ENCODE results near the gene TFCP2L1. TPM values are rescaled to one million over a fixed set of nuclear protein-coding genes. Genes with fewer than 3 reads are reported as not detected.

Gene TFCP2L1
- total RNA-seq, 4 donors from 2014 or later, result 0.39 to 1.6 (median 0.46) TPM

DNA sequence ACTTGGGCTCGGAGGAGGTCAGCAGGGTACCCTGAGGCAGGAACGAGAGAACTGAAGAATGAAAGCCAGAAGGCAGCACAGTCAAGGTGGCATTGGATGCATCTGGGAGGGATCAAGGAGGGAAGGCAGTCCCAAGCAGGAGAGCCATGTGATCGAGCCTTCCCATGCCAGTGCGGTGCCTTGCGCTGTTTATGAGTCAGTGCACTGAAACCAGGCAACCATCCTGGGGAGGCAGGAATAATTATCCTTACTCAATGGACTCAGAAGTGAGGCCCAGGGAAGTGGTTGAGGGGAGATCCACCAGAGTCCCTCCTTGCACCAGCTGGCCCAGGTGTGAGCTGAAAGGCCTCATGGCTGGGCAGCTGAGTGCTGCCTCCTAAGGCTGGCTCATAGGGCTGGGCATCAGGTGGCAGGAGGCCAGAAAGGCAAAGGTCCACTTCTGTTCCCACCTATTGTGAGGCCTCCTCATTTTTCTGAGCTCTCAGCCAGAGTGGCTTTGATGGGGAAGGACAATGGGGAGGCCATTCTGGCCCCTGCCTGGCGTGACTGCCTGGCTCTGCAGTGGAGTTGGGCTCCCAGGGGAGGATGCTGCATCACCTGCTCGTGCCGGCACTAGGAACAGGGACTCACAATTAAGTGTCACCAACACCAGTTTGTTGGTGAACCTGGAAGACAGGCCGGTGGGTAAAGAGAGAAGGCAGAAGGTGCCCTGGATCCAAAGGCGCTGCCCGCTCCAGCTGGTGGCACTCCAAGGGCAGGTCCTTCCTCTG lies 82.3 kb downstream of the TFCP2L1 start:
- Histone ChIP-seq H3K36me3 (no peaks in the 10 kb centered on the region), H3K4me1 (no peaks in the 10 kb centered on the region), H3K4me3 (no peak overlapping the region), H3K9me3 (no peaks in the 10 kb centered on the region), H3K27me3 (no peaks in the 10 kb centered on the region), H3K27ac (replicated peaks in 1 of 4) (no peak overlapping the region)
- DNase-seq (ENCODE audit: extremely low spot score), result no peak
- 89% methylated on average over 11 of the region's 11 CpGs for WGBS
- intact Hi-C loops (cut with DNase I), result no loop called here
- TF ChIP-seq, protein P1, sequence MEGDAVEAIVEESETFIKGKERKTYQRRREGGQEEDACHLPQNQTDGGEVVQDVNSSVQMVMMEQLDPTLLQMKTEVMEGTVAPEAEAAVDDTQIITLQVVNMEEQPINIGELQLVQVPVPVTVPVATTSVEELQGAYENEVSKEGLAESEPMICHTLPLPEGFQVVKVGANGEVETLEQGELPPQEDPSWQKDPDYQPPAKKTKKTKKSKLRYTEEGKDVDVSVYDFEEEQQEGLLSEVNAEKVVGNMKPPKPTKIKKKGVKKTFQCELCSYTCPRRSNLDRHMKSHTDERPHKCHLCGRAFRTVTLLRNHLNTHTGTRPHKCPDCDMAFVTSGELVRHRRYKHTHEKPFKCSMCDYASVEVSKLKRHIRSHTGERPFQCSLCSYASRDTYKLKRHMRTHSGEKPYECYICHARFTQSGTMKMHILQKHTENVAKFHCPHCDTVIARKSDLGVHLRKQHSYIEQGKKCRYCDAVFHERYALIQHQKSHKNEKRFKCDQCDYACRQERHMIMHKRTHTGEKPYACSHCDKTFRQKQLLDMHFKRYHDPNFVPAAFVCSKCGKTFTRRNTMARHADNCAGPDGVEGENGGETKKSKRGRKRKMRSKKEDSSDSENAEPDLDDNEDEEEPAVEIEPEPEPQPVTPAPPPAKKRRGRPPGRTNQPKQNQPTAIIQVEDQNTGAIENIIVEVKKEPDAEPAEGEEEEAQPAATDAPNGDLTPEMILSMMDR (IDR thresholded peaks at IDR 0.05), result no peak
- TF ChIP-seq EP300 (IDR thresholded peaks at IDR 0.05) (no peak), POLR2A (IDR thresholded peaks at IDR 0.05; ENCODE audit: low read depth) (no peak), POLR2AphosphoS5 (IDR thresholded peaks at IDR 0.05) (no peak)

DNA sequence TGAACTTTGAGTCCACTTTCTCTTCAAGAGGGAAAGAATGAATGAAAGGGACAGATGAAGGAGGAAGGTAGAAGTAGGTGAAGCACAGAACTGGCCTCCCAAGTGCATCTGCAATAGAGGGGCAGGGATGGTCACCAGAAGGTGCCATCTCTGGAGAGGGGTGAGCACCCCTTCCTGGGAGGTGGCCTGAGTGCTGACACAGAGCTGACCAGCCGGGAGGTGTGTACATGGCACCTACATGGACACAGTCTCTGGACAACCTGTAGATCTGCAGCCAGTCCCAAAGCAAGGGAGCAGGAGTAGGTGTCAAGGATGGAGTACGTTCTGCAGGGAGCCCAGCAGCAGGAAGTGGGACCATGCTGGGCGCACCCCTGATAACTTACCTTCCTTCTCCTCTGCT lies 83.2 kb downstream of the TFCP2L1 start:
- intact Hi-C loops (cut with DNase I), result no loop called here
- H3K27me3 ChIP-seq, result no peaks in the 10 kb centered on the region

DNA sequence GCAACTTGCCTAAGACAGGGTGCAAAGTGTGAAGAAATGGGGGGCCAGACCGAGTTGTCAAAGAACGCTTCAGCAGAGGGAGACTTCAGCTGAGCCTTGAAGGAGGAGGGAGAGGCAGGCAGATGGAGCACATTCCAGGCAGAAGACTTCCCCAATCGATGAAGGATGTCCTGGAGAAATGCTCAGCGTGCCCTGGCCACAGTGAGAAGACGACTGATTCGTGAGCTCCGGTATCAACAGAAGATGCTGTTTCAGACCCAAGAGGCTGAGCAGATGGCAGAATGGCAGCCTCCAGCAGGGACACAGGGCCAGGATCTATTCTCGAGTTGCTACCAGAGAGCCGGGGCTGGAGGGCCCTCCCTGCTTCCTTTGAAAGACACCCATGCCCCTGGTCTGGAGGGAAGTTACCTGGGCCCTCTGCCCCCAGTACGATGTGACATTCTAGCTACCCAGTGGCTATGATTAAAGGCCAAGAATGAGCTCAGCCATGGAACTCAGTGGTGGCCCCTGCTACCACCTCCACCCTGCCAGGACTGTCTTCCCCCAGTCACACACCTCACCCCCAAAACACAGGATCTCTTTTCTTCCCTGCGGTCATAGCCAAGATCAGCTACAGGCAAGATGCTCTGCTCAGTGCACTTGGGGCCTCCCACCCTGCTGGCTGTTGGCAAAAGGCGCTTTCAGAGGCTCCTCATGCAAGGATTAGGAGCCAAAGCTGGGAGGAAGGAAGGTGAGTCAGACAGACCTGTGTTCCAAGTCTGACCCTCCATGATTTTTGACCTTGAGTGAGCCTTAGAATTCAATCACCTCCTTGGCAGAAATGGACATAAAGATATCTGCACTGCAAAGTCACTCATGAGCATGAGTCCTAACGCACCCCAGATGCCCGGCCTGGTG lies 84.3 kb downstream of the TFCP2L1 start:
- Histone ChIP-seq H3K4me1 (no peaks in the 10 kb centered on the region), H3K9me3 (no peaks in the 10 kb centered on the region), H3K4me3 (no peak overlapping the region), H3K27me3 (no peaks in the 10 kb centered on the region), H3K36me3 (no peaks in the 10 kb centered on the region), H3K27ac (replicated peaks in 1 of 4) (no peak overlapping the region)
- WGBS, result 95% methylated on average over 12 of the region's 14 CpGs
- TF ChIP-seq POLR2AphosphoS5 (IDR thresholded peaks at IDR 0.05) (no peak), POLR2A (IDR thresholded peaks at IDR 0.05; ENCODE audit: low read depth) (no peak), EP300 (IDR thresholded peaks at IDR 0.05) (no peak)
- TF ChIP-seq, protein P1 (IDR thresholded peaks at IDR 0.05), result no peak
- intact Hi-C loops (cut with DNase I), result no loop called here
- no peak for DNase-seq (ENCODE audit: extremely low spot score)

More for the DNA sequence above, 83.2 kb downstream of the TFCP2L1 start:
- Histone ChIP-seq H3K36me3 (no peaks in the 10 kb centered on the region), H3K4me1 (no peaks in the 10 kb centered on the region), H3K4me3 (no peak overlapping the region), H3K27ac (replicated peaks in 1 of 4) (no peak overlapping the region), H3K9me3 (no peaks in the 10 kb centered on the region)
- no peak for DNase-seq (ENCODE audit: extremely low spot score)
- WGBS, result 93% methylated on average over 3 of the region's 3 CpGs
- TF ChIP-seq EP300 (IDR thresholded peaks at IDR 0.05), result no peak
- TF ChIP-seq, protein P1 (IDR thresholded peaks at IDR 0.05), result no peak

DNA sequence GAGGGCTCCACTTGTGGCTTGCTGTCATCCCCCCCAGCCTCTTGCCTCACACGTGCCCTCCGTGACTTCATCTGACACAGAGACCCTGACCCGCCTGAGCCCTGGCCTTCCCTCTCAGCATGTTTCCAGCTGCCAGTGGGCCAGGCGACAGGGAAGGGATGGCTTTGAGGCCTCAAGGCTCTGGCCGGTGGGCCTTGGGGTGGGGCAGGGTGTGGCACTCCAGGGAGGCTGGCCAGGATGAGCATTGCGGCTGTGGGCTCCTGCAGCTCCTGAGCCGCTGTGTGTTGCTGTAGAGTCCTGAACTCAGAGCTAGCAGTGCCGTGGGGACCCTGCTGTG lies 85.0 kb downstream of the TFCP2L1 start:
- Histone ChIP-seq H3K36me3 (no peaks in the 10 kb centered on the region), H3K4me1 (no peaks in the 10 kb centered on the region), H3K27ac (replicated peaks in 1 of 4) (no peak overlapping the region), H3K4me3 (no peak overlapping the region), H3K27me3 (no peaks in the 10 kb centered on the region), H3K9me3 (no peaks in the 10 kb centered on the region)
- no peak for TF ChIP-seq EP300 (IDR thresholded peaks at IDR 0.05)
- WGBS, result 94% methylated on average over 6 of the region's 8 CpGs
- intact Hi-C loops (cut with DNase I), result no loop called here
- no peak for DNase-seq (ENCODE audit: extremely low spot score)

DNA sequence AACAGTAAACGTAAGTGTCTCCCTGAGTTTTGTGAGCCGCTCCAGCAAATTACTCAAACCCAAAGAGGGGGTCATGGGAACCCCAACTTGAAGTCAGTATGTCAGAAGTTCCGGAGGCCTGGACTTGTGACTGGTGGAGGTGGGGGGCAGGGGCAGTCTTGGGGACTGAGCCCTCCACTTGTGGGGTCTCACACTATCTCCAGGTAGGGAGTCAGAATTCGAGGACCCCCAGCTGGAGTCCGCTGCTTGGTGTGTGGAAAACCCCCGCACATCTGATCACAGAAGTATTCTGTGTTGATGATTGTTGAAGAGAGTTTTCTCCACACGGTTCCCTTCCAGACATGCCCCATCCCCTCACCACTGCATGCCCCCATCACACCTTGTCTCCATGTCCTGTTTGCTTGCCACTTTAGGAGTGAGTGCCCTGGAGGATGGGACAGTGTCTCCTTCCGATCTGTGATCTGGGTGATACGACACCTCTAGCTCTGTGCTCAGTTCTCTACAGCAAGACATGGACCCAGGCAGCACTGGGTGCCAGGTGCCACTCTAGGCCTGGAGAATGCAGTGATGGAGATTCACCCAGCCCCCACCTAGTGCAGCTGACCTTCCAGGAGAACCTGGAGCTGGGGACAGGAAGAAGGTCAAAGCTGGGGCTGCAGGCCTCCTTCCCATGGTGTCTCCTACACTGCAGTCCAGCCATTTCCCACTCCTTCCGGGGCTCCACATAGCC lies 85.6 kb downstream of the TFCP2L1 start:
- H3K4me3 ChIP-seq, result no peak overlapping the region
- DNase-seq (ENCODE audit: extremely low spot score), result no peak
- H3K36me3 ChIP-seq, result no peaks in the 10 kb centered on the region
- 93% methylated on average over 10 of the region's 10 CpGs for WGBS
- no peaks in the 10 kb centered on the region for H3K27me3 ChIP-seq
- TF ChIP-seq EP300 (IDR thresholded peaks at IDR 0.05) (no peak), POLR2A (IDR thresholded peaks at IDR 0.05; ENCODE audit: low read depth) (no peak), POLR2AphosphoS5 (IDR thresholded peaks at IDR 0.05) (no peak)
- TF ChIP-seq, protein P1 (IDR thresholded peaks at IDR 0.05), result no peak
- no peak overlapping the region for H3K27ac ChIP-seq (replicated peaks in 1 of 4)
- no peaks in the 10 kb centered on the region for H3K4me1 ChIP-seq
- no peaks in the 10 kb centered on the region for H3K9me3 ChIP-seq
- intact Hi-C loops (cut with DNase I), result no loop called here

All from esophagus muscularis mucosa (tissue), 4 donors.